Inflammatory macrophage treated with lipopolysaccharide for 1 hour (primary cell): ENCODE data around the gene RPS18.
"Not testable (repeated sequence)": the region's sequence is repeated elsewhere in the genome, so short reads cannot be mapped to it uniquely, and the experiment has no call there.

Source experiments
- DNase-seq, 2 donors: peaks; one replicate each; pipeline ENCODE4 v3.0.0-alpha.2; 2020 to 2022

Gene RPS18

GRCh38 chr6:33272275-33273128, 627 bp downstream of the RPS18 start:
- DNase-seq: no peak

- DNase-seq: no peak
Observed at GRCh38 chr6:33273129-33273923, 1.5 kb downstream of the RPS18 start.

DNA sequence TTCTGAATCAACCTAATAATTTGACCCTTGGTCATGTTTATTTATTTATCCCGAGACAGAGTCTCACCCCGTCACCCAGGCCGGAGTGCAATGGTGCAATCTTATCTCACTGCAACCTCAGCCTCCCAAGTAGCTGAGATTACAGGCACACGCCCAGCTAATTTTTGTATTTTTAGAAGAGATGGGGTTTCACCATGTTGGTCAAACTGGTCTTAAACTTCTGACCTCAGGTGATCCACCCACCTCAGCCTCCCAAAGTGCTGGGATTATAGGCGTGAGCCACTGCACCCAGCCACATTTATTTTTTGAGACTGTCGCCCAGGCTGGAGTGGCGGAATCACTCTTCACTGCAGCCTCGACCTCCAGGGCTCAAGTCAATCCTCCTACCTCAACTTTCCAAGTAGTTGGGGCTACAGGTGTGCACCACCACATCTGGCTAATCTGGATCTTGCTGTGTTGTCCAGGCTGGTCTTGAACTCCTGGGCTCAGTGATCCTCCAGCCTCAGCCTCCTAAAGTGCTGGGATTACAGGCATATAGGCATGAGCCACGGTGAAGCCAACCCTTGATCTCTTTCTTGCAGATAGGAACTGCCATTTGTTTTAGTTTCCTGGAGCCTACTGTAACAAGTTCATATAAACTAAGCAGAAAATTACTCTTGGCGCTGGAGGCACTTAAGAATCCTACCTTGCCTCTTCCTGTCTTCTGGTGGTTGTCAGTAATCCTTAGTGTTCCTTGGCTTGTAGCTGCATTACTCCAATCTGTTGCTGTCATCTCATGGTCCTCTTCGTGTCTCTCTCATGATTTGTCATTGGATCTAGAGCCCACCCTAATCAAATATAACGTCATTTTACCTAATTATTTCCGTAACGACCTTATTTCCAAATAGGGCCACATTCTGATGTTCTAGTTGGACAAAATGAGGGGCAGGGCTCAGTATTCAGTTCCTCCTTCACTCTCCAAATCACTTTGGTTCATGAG, 2.3 kb downstream of the RPS18 start:
- DNase-seq: no peak

GRCh38 chr6:33275795-33276580, 4.1 kb downstream of the RPS18 start:
- DNase-seq: not testable (repeated sequence)

DNA sequence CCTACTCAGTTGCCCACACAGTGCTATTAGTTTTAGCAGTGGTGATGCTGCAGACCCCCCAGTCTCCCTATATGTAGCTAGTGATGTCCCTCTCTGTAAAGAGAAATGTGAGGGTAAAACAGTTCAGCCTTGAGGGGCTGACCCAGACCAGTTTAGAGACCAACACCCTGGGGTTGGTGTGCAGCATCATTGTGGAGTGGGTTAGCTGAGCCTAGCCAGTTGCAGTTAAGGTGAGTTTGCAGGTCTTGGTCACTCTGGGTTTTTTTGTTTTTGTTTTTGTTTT, 4.6 kb downstream of the RPS18 start:
- DNase-seq: no peak

- DNase-seq: peak; percentile 56 to 62
Observed at GRCh38 chr6:33276864-33277662, 5.2 kb downstream of the RPS18 start, which contains the start of gene B3GALT4. B3GALT4 (plus strand) TSS chr6:33277123; CDS start chr6:33277420, 297 bp downstream.

GRCh38 chr6:33277663-33278391, 6.0 kb downstream of the RPS18 start:
- DNase-seq: no peak

- no peak for DNase-seq
Observed at GRCh38 chr6:33278392-33278741, 6.5 kb downstream of the RPS18 start.

GRCh38 chr6:33278810-33279209, 6.9 kb downstream of the RPS18 start:
- DNase-seq: no peak

- DNase-seq: peak in 1 of 2 donors; percentile 22
Observed at GRCh38 chr6:33279257-33279695, 7.4 kb downstream of the RPS18 start.

GRCh38 chr6:33279971-33280511, 8.2 kb downstream of the RPS18 start:
- peak in 1 of 2 donors; percentile 41 for DNase-seq

- no peak for DNase-seq
Observed at GRCh38 chr6:33280539-33280938, 8.7 kb downstream of the RPS18 start.

GRCh38 chr6:33285214-33285613, 13.3 kb downstream of the RPS18 start:
- DNase-seq: not testable (repeated sequence)

GRCh38 chr6:33286946-33287914, 15.4 kb downstream of the RPS18 start:
- no peak for DNase-seq

DNA sequence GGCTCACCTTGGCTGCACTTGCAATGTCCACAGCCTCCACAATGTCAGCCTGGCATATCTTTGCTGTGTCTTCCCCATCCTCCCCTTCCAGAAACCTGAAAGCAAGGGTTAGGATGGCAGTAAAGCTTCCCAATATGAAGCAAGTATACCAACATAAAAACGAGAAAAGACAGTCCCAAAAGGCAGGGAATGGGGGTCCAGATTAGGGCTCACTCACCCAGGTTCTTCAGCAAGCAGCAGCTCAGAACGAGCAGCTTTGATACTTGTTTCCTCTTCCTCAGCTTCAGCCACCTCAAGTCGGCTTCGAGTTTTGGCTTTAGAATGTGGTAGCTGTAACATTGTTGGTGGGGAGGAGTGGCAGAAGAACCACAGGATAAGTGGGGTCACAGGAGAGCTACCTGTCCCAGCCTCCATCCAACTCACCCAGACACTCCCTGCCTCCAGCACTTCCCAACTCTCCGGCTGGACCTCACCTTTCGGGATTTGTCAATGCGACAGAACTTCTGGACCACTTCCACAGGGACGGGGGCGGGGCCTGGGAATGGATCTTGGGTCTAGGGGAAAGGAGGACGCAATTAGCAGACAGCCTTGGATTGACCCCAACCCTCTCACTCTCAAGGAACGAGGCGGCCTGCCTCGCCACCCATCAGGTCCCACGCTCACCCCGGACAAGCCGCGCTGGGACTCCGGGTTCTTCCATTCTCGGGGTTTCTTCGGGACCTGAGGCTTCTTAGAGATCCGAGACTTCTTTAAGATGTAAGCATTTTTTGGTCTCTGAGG, 16.5 kb downstream of the RPS18 start:
- DNase-seq: no peak

DNA sequence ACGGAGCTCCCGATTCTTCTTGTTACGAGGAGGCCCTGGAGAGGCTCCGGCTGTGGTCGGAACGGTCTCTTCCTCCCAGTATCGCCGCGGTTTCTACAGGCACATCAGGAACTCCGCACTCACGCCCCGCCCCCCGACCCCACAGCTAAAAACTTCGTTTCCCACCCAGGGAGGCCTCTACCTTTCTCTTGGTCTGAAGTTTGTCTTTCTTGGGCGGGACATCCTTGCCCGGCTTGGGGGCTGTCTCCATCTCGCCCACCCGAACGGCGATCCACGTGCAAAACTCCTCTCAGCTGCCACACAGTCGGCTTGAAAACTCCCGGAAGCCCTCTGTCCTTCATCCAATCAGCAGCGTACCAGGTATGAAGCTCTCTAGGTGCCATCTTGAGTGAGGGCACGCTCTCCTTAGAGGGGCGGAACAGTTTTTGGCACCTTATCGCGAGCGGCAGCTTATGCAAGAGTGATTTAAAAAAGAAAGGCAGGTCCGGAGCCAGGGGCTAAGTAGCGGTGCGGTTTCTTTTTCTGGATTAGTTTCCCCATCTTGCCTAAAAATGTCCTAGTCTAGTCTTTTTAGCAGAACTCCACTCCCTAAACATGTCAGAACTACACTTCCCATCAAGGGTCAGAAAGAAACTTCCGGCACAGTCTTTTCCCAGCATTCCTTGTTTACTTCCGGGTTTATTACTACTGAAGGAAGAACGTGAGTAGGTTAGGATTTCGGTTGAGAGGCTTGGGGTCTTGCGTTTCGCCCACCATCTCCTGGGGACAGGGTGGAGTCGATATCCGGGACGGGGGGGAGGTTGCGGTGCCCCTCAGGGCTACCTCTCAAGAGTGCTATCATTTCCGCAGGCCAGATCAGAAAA, 17.3 kb downstream of the RPS18 start, which contains the start of the genes PFDN6 and WDR46:
TSS of gene PFDN6 (plus strand) at position 681 of the 863 bp plus-strand sequence. CDS start 256 bp downstream, outside the sequence.
TSS of gene WDR46 (minus strand) at position 319 of the 863 bp plus-strand sequence. CDS start at position 250, 69 bp downstream.
- peak; percentile 87 for DNase-seq
